HG03460 (cell line): ENCODE measurements around the gene RNF5.
"Not testable (repeated sequence)": the region's sequence is repeated elsewhere in the genome, so short reads cannot be mapped to it uniquely, and the experiment has no call there.

ENCODE experiments used
- ATAC-seq: cut with Tn5 transposase; IDR thresholded peaks from one replicate; pipeline ENCODE4 v1.9.1; 2021; ENCODE audit not compliant: unreplicated experiment

The RNF5 gene, protein sequence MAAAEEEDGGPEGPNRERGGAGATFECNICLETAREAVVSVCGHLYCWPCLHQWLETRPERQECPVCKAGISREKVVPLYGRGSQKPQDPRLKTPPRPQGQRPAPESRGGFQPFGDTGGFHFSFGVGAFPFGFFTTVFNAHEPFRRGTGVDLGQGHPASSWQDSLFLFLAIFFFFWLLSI

DNA sequence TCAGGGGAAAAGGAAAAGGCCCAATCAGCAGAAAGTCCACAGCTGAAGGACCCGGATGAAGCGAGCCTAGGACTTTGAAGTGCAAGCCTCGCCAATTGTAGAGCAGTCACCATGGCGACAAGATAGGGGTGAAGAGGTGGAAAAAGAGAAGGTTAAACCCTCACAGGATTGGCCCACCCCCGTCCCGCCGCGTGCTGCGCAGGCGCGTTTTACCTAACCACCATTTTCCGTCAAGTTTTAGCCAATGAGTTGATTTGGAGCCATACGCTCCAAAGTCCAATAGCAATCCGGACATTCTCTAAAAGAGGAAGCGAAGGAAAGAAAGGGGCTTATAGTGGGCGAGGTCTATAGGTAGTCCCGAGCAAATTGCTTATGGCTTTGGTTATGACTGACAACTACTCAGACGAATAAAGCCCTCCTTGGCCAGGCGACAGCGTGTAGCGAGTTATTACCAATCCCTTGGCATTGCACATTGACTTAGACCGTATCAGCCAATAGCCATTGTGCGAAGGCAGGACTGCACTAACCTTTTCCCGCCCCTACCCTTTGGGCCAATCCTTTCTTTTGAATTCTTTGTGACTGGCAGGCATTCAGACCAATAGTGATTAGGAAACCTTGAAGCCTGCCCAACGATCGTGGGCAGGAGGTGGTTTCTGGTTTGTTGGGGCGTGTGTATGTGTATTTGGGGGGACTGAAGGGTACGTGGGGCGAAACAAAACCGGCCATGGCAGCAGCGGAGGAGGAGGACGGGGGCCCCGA is at the start of gene RNF5:
Gene RNF5 (plus strand): TSS at position 618 of the 759 bp plus-strand sequence. CDS start 107 bp downstream, at position 725.
- ATAC-seq = peak; percentile 77

DNA sequence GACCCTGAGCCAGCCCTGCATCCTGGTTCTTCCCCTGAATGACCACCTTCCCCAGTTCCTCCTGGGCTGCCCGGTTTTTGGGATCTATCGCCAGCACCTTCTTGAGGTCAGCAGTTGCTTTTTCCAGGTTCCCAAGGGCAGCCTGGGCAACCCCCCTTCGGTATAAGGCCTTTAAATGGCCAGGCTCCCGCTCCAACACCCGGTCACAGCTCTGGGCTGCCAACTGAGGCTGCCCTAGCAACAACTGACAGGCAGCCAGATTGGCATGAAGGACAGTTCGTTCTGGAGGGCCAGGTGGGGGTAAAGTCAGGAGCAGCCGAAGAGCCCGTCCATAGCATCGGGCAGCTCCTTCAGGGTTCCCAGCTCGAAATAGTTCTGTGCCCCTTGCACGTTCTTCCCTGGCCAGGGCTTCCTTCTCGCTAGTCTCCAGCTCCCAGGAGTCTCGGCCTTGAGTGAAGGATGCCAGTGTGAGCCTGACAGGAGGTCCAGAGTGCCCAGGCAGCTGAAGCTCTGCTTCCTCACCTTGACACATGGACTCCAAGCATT is 49.4 kb upstream of the RNF5 start:
- no peak for ATAC-seq

DNA sequence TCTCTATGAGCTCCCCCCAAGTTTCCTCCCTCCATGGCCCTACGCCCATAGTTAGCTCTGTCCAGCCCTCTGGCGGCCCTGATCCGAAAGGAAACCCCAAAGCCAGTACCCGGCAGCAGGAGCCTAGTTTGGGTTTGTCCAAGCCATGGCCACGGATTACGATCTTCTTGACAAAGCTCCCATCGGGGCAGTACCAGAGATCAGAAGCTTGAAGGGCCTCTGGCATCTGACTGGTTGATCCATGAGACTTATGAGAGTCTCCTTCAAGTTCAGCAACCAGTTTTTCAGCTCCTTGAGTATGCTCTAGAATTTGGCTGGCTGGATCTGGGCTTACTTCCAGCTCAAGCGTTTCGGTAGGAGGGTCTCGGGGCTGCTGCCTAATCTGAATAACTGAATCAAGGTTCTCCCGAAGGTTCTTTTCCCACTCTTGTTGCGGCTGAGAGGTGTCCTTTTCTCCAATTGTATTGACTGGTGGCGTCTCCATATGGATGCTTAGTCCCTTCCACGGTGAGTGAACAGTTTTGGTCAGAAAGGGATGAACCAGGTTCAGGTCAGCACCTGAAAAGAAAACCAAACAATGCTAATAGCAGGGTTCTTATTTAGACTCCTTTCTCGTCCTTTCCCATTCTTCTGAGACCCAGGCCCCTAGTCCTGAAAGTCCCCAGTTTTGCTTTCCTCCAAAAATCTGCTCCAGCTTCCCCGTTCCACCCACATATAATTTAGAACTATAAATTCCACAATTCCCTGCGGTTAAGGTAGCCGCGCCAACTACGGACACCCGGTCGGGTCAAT is 48.7 kb upstream of the RNF5 start:
- ATAC-seq = peak; percentile 9

DNA sequence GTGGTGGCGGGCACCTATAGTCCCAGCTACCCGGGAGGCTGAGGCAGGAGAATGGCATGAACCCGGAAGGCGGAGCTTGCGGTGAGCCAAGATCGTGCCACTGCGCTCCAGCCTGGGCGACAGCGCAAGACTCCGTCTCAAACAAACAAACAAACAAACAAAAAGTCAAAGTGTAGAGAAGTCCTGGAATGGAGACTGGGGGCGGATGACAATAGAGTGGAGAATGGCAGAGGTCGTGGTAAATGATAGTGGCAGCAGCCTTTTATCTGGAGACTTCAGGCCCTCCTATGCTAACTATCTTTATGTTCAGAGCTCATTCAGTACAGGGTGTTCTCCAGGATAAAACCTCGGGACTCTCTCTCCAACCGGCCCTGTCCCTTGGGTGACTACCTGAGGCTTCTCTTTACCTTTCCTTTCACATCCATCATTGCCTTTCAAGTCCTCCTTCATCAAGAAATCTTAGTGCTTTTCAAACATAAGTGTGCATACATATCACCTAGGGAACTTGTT is 46.7 kb upstream of the RNF5 start:
- no peak for ATAC-seq

DNA sequence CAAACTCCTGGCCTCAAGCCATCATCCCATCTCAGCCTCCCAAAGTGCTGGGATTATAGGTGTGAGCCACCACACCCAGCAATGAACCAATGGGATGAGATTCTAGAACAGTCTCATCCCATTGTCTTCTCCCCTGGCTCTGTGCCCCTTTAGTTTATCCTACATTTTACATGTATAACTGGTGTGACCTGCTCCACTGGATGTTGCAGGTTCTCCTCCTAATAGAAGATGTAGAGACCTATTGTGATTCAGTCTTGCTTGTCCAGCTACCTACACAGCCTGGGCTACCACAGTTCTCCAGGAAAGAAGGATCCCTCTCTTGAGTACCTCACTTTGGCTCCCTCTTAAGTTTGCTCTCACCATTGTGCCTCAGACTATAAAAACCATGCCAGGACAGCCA is 46.1 kb upstream of the RNF5 start:
- ATAC-seq = no peak

DNA sequence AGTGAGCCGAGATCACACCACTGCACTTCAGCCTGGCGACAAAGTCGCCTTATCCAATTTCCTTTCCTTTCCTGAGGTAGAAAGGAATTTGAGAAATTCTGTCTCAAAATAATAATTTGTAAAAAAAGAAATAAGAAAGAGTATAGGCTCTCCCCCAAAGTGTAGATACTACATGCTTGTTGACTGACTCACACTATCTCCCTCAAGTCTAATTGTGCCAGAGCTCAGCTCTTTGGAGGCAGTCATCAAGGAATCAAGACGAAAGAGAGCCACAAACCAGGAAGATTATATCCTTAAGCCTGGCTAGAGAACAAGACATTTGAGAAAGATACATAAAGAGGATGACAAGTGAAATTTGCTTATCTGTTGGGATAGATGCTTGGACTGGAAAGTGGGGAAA is 44.4 kb upstream of the RNF5 start:
- ATAC-seq = no peak

DNA sequence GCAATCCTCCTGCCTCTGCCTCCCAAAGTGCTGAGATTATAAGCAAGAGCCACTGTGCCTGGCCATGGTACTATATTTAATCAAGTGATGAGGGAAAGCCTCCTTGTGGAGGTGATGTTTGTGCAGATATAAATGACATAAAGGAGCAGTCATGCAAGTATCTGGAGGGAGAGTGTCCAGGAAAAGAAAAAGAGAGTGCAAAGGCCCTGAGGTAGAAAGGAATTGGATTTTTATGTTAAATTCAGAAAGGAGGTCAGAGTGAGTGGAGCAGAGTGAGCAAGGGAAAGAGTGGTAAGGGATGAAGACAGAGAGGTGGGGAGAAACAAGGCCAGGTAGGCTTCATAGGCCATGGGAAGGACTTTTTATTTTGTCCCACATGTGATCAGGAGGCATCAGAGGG is 40.8 kb upstream of the RNF5 start:
- no peak for ATAC-seq

DNA sequence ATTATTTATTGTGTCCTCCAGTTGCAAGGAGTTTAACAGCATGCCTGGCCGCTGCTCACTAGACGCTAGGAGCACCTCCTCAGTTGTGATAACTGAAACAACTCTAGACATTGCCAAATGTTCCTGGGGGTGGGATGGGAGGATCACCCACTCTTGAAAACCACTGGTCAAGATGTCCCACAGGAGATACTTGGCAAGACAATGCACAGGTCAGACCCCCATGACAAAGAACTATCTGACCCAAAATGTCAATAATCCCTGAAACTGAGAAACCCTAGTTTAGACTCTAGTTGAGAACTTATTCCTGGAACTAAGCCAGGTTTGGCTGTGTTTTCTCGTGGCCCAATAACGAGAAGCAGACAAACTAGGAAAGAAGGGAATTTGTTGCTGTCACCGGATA is 38.6 kb upstream of the RNF5 start:
- ATAC-seq = no peak

DNA sequence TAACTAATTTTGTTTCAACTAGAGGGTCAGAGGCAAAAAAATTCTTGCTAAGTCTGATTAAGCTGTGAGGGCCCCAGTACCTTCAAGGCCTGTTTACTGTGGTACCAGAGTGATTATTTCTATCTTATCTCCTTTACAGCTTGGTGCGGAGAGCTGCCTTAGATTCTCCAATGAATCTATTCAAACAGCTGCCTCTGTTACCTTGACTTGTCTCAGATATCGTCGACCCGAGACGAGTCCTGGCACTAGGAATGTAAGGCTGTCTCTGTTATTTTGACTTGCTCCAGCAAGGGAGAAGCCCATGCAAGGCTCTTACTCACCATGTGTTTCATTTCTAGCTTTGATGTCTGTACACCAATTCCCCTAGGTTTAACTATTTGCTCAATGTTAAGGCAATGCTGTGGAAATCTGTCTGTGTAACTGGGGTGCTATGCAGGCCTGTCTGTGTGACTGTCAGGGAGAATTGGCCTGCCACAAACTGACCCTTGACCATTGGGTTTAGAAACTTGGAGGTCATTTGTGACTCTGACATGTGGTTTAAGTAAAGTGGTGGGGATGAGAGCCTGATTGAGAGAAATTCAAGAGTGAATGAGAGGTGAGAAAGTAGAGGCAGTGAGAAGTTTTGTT is 37.7 kb upstream of the RNF5 start:
- no peak for ATAC-seq

DNA sequence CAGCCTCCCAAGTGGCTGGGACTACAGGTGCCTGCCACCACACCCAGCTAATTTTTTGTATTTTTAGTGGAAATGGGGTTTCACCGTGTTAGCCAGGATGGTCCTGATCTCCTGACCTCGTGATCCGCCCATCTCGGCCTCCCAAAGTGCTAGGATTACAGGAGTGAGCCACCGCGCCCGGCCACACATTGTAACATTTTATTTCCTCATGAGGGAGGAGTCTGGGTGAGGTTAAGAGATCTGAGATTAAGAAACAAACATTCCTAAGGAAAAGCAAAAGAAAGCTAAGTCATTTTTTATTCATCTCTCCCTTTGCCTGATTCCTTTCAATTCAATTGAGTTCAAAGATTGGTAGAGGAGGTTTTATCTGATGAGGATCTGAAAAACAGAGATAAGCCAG is 34.0 kb upstream of the RNF5 start:
- not testable (repeated sequence) for ATAC-seq

DNA sequence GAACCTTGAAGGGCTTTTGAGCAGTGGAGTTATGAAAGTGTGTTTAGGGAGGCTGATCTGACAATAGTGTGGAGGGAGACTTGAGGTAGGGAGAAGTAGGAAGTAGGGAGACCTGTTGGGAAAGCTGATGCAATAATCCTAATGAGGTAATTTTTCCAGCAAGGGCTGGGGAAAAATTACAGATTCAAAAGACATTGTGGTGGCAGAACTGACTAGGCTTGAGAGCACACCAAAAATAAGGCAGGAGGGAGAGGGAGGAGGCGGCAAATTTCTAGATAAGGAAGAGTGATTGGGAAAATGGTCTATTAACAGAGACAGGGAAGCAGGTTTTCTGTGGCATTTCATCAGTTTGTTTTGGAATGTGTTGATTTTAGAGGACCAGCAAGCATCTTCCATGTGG is 31.9 kb upstream of the RNF5 start:
- no peak for ATAC-seq

DNA sequence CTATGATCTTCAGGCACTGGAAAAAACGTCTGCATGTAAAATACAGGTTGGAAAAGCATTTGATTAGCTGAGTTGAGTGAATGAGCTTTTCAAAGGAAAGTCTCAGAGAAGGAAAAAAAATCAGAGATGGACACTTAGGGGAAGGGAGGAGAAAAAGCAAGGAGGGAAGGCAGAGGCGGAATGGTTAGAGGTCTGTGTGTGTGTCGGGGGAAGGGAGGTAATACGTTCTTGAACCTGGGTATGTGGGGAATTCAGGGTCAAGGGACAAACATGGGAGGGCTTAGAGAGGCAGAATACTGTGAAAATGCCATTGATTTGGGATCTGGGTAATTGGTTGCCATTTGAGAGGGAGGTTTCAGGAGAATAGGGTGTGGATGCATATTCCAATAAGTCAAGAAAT is 31.5 kb upstream of the RNF5 start:
- ATAC-seq = no peak

DNA sequence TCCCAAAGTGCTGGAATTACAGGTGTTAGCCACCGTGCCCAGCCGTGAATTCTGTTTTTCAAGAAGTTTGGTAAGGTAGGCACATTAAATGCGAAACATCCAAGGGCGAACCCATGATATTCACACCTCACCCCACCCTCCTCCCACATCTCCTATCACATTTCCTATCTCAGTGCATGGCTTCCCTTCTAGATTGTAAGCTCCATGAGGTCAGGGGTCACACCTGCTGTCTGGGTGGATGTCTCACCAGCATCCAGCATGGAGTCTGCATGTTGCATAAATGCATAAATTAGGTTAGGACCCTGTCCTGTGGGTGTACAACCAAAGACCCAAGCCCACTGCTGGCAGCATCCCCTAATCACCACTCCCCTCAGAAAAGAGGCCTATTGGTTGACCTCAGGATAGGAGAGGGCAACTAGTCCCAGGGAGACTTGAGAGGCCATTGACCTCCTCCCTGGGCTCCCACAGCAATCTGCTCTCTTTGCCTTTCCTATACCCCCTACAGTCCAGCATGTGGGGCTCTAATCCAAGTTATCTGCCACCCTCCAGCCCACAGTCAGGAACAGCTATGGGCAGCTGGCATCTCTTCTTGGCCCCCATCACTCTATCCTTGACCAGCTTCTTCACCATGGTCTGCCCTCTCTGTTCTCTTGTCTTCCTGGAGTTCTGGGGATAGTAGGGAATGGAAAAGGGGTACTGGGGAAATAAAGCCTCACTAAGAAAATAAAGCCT is 30.6 kb upstream of the RNF5 start:
- ATAC-seq = no peak

DNA sequence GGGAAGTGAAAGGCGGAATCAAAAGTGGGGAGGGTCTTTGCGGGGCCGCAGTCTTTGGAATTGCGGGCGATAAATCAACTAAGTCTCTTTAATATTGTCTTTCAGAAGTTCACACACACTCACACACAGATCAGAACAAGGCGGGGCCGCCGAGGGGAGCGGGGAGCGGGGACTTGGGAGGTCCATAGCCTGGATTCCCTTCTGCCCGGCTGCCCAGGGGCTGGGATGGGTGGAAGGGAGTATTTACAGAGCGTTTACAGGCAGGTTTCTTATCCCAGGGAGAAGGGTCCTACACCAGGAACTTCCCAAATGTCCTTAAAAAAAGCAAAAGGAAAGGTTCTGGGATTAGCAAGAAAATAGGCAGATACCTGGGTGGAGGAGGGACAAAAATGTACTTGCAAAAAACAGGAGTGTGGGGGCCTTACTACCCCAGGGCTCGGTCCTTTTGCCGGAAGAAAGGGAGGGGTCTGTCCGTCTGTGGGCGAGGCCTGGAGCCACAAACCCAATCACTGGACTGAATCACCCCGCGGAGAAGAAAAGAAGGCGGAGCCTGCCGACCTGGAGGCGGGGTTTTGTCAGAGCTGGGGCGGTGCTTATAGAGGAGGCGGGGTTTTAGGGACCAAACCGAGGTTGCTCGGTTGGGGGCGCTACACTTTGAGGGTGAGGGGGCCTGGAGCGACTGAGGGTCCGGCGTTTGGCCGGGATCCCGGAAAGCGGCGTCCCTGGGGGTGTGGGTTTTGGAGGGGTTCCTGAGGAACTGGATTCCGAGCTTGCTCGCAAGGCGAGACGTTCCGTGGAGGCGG is 29.7 kb upstream of the RNF5 start:
- ATAC-seq = no peak

DNA sequence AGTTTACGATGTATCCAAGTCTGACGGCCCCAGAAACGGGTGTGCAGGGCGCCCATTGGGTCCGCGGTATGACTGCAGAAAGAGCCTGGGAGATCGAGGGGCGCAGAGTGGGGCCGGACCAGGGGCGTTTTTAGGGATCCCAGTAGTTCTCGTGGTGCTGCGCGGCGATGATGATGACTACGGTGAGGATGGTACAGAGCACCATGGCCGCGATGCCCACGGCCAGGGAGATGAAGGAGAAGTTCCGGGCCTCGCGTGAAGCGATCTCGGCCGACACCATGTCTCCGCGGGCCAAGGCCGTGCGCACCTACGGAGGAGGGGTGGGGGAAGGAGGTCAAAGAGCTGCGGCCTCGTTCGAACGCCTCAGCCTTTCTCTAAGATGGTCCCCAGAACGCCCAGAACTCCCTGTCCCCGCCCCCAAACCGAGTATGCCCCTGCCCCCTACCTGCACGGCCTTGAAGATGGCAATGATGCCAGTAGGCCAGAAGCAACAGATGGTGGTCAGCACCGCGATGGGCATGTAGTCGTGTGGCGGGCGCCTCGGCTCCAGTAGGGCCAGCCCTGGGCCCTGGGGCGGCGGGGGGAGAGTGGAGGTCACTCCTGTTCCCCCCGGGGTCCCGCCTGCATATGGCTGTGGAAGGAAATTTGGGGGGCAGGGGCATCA is 29.0 kb upstream of the RNF5 start:
- no peak for ATAC-seq

DNA sequence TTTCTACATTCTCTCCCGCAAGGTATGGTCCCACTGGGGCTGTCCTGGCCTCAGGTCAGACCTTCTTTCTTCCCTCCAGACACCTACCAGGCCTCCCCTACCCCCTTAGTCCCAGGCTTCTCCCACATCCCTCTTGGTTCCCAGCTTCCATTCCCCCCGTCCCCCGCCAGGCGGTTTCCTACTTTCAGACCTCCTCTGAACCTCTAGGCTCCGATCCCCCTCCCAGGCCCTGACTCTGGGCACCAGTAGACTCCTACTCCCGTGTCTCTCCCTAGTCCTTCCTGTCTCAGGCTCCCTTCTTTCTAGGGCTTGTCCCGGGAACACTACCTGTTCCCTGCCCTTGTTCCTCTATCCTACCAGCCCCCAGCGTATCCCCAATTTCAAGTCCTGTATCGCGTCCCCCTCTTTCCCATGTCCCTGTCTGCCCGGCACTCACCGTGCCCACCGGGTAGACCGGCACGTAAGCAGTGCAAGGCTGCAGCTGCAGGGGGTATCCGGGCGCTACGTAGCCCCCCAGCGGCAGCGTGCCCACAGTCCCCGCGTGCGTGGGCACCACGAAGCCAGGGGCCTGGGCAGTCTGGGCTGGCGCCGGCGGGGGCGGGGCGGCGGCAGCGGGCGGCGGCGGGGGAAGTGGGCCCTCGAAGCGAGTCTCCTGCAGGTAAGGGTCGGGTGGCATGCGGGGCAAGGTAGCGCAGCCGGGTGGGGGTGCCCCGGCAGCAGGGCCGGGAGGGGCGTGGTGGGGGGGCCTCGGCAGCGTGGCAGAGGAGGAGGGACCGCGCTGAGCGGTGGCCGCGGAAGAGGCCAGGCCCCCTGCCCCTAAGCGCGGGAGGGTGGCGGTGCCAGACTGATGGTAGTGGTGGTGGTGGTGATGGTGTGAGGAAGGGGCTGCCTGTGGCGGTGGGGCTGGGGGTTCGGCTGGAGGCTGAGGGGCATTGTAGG is 28.0 kb upstream of the RNF5 start:
- no peak for ATAC-seq

DNA sequence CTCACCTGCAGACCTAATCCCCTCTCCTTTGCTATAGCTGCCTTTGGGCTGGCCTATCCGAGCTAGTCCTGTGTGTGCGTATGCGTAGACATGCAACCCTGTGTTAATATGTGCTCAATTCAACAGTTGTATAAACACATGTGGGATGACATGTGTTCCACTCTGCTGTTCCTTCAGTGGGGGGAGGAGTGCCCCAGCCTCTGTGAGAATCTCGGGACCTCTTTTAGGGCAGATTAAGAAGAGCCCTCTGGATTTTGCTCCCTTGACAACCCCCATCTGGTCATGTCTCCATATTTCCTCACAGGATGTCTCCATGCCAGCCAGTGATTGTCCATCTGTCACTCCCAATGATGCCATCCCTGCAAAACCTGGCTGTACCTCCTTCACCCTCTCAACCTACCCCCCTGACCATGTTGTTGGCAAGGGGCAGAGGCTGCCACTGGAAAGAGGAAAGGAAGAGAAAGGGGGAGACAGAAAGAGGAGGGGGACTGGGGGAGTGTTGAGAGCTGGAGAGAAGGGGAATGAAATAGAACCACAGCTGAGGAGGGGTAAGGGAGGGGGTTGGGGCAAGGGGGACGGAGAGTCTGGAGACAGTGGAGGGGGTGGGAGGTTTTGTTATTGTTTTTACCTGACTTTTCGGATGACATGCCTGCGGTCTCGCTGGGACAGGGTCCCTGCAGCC is 26.9 kb upstream of the RNF5 start:
- no peak for ATAC-seq
